HG02973 (cell line): Measurements from ENCODE around the gene SUCLG2.

Experiments used
- ATAC-seq: cut with Tn5 transposase; IDR thresholded peaks from one replicate; pipeline ENCODE4 v1.9.1; 2021; ENCODE audit warnings: moderate library complexity; ENCODE audit not compliant: unreplicated experiment

SUCLG2 gene

GRCh38 chr3:67329358-67329757, 325.1 kb downstream of the SUCLG2 start:
- ATAC-seq: no peak

GRCh38 chr3:67327582-67327981, 326.8 kb downstream of the SUCLG2 start:
- ATAC-seq: no peak

GRCh38 chr3:67325231-67325630, 329.2 kb downstream of the SUCLG2 start:
- no peak for ATAC-seq
